ENCODE data around the gene ATP6V0E2.

The ATP6V0E2 gene

GRCh38 chr7:149838992-149839408, 34.8 kb upstream of the ATP6V0E2 start:
- no peak for DNase-seq

GRCh38 chr7:149839933-149840332, 33.8 kb upstream of the ATP6V0E2 start:
- DNase-seq, result no peak

- DNase-seq, result no peak
Measured at GRCh38 chr7:149843566-149843965, 30.2 kb upstream of the ATP6V0E2 start.

- DNase-seq, result no peak
Measured at GRCh38 chr7:149844445-149844844, 29.3 kb upstream of the ATP6V0E2 start.

GRCh38 chr7:149845257-149845980, 28.4 kb upstream of the ATP6V0E2 start:
- no peak for DNase-seq

GRCh38 chr7:149846021-149846420, 27.7 kb upstream of the ATP6V0E2 start:
- DNase-seq, result no peak

GRCh38 chr7:149846436-149847046, 27.2 kb upstream of the ATP6V0E2 start:
- no peak for DNase-seq

GRCh38 chr7:149849174-149849573, 24.6 kb upstream of the ATP6V0E2 start:
- no peak for DNase-seq

- DNase-seq, result no peak
Measured at GRCh38 chr7:149850007-149850594, 23.7 kb upstream of the ATP6V0E2 start.

- no peak for DNase-seq
Measured at GRCh38 chr7:149850716-149851115, 23.1 kb upstream of the ATP6V0E2 start.

GRCh38 chr7:149851449-149851848, 22.3 kb upstream of the ATP6V0E2 start:
- no peak for DNase-seq

GRCh38 chr7:149853157-149853556, 20.6 kb upstream of the ATP6V0E2 start:
- no peak for DNase-seq

- no peak for DNase-seq
Measured at GRCh38 chr7:149854611-149855360, 19.0 kb upstream of the ATP6V0E2 start.

- DNase-seq, result no peak
Measured at GRCh38 chr7:149855361-149856305, 18.1 kb upstream of the ATP6V0E2 start.

GRCh38 chr7:149856583-149856982, 17.2 kb upstream of the ATP6V0E2 start:
- no peak for DNase-seq

GRCh38 chr7:149859369-149859768, 14.4 kb upstream of the ATP6V0E2 start:
- no peak for DNase-seq

GRCh38 chr7:149859876-149860275, 13.9 kb upstream of the ATP6V0E2 start:
- DNase-seq, result no peak

GRCh38 chr7:149860821-149861727, 12.7 kb upstream of the ATP6V0E2 start:
- no peak for DNase-seq

GRCh38 chr7:149861728-149862045, 12.1 kb upstream of the ATP6V0E2 start:
- DNase-seq, result no peak

- no peak for DNase-seq
Measured at GRCh38 chr7:149862156-149862555, 11.6 kb upstream of the ATP6V0E2 start.

GRCh38 chr7:149863500-149863899, 10.3 kb upstream of the ATP6V0E2 start:
- DNase-seq, result no peak
